HG03045 (cell line): ENCODE data around the gene AP4M1.
"Not testable (repeated sequence)": the region's sequence is repeated elsewhere in the genome, so short reads cannot be mapped to it uniquely, and the experiment has no call there.

Source experiments
- ATAC-seq: cut with Tn5 transposase; IDR thresholded peaks from one replicate; pipeline ENCODE4 v1.9.1; 2021; ENCODE audit warnings: mild to moderate bottlenecking, moderate library complexity; ENCODE audit not compliant: unreplicated experiment

The AP4M1 gene

GRCh38 chr7:100130220-100130607 is 28.8 kb downstream of the AP4M1 start:
- ATAC-seq = not testable (repeated sequence)

GRCh38 chr7:100130608-100131453 is 29.4 kb downstream of the AP4M1 start:
- ATAC-seq = no peak

- no peak for ATAC-seq
Observed at GRCh38 chr7:100132126-100132525, 30.7 kb downstream of the AP4M1 start.

- no peak for ATAC-seq
Observed at GRCh38 chr7:100132697-100133151, 31.3 kb downstream of the AP4M1 start.

- ATAC-seq = no peak
Observed at GRCh38 chr7:100137851-100138760, 36.7 kb downstream of the AP4M1 start.

GRCh38 chr7:100141555-100141949 is 40.1 kb downstream of the AP4M1 start:
- ATAC-seq = no peak

- no peak for ATAC-seq
Observed at GRCh38 chr7:100142461-100142860, 41.0 kb downstream of the AP4M1 start.

- not testable (repeated sequence) for ATAC-seq
Observed at GRCh38 chr7:100146350-100146749, 44.9 kb downstream of the AP4M1 start.

GRCh38 chr7:100147278-100147677 is 45.8 kb downstream of the AP4M1 start:
- ATAC-seq = no peak

- ATAC-seq = no peak
Observed at GRCh38 chr7:100148225-100148558, 46.7 kb downstream of the AP4M1 start.

GRCh38 chr7:100148559-100149328 is 47.3 kb downstream of the AP4M1 start, which contains the start of gene LAMTOR4:
LAMTOR4 (plus strand) TSS chr7:100148918; CDS start chr7:100148973, 55 bp downstream.
- peak; percentile 99 for ATAC-seq

- no peak for ATAC-seq
Observed at GRCh38 chr7:100152404-100152803, 51.0 kb downstream of the AP4M1 start.

- ATAC-seq = no peak
Observed at GRCh38 chr7:100152937-100153666, 51.7 kb downstream of the AP4M1 start.

- no peak for ATAC-seq
Observed at GRCh38 chr7:100153708-100154535, 52.5 kb downstream of the AP4M1 start.

- ATAC-seq = no peak
Observed at GRCh38 chr7:100154651-100155491, 53.4 kb downstream of the AP4M1 start.

- no peak for ATAC-seq
Observed at GRCh38 chr7:100155553-100156317, 54.3 kb downstream of the AP4M1 start.

- no peak for ATAC-seq
Observed at GRCh38 chr7:100156331-100157068, 55.1 kb downstream of the AP4M1 start.
